GM10266 (cell line): ENCODE data around the gene MRPL58.
"Not testable (repeated sequence)": the region's sequence is repeated elsewhere in the genome, so short reads cannot be mapped to it uniquely, and the experiment has no call there.

Experiments
- DNase-seq: peaks from one replicate; pipeline ENCODE4 v3.0.0; 2012; ENCODE audit errors: extremely low spot score
- TF ChIP-seq, protein P1 (sequence below): IDR thresholded peaks from 2 replicates; pipeline ENCODE4 v1.5.1; 2012; ENCODE audit warnings: mild to moderate bottlenecking, low read depth; ENCODE audit not compliant: control insufficient read depth, insufficient read depth; ENCODE audit errors: missing control alignments

MRPL58 gene

GRCh38 chr17:75012346-75013091 is at the start of gene MRPL58:
TSS of gene MRPL58 (plus strand) at chr17:75012670. CDS start at chr17:75012687, 17 bp downstream.
- TF ChIP-seq, protein P1, sequence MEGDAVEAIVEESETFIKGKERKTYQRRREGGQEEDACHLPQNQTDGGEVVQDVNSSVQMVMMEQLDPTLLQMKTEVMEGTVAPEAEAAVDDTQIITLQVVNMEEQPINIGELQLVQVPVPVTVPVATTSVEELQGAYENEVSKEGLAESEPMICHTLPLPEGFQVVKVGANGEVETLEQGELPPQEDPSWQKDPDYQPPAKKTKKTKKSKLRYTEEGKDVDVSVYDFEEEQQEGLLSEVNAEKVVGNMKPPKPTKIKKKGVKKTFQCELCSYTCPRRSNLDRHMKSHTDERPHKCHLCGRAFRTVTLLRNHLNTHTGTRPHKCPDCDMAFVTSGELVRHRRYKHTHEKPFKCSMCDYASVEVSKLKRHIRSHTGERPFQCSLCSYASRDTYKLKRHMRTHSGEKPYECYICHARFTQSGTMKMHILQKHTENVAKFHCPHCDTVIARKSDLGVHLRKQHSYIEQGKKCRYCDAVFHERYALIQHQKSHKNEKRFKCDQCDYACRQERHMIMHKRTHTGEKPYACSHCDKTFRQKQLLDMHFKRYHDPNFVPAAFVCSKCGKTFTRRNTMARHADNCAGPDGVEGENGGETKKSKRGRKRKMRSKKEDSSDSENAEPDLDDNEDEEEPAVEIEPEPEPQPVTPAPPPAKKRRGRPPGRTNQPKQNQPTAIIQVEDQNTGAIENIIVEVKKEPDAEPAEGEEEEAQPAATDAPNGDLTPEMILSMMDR, result peak; percentile 31
- DNase-seq, result peak; percentile 93

DNA sequence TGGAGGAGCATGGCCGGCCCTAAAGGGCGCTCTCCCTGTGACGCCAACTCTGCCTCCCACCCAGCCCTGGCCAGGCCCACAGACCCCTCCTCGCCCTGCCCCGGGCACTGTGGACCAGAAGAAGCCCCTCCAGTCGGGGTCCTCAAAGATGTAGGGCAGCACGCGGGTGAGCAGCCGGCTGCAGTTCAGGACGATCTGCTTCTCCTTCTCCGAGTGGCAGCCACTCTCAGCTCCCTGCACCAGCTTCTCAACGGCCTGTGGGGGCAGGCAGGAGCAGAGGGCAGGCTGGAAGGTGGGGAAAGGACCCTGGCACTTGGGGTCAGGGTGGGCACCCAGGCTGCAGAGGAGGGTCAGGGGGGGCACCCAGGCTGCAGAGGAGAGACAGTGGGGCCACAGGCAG is 48.8 kb upstream of the MRPL58 start:
- TF ChIP-seq, protein P1, result no peak
- DNase-seq, result no peak

- TF ChIP-seq, protein P1, result no peak
- no peak for DNase-seq
These were observed 48.2 kb upstream of the MRPL58 start for GRCh38 chr17:74964246-74964761.

- TF ChIP-seq, protein P1, result no peak
- DNase-seq, result no peak
These were observed 47.4 kb upstream of the MRPL58 start for GRCh38 chr17:74964988-74965622.

DNA sequence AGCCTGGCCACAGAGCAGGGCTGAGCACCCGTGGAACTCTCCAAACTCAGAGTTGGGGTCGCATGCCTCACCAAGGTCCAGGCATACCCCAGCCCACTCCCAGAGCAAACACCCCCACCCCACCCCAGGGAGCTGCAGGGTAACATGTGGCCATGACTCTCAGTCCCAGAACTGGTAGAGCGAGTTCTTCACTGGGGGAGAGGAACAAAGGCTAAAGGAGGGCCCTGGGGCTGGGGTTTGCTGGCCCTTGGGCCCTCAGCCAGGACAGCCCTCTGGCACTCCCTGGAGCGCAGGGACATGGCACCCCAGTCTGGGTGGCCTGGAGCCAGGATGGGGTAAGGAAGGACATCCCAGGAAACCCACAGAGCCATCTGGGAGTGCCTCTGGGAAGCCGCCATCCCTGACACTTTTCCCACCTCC is 44.1 kb upstream of the MRPL58 start:
- TF ChIP-seq, protein P1, result no peak
- DNase-seq, result no peak

DNA sequence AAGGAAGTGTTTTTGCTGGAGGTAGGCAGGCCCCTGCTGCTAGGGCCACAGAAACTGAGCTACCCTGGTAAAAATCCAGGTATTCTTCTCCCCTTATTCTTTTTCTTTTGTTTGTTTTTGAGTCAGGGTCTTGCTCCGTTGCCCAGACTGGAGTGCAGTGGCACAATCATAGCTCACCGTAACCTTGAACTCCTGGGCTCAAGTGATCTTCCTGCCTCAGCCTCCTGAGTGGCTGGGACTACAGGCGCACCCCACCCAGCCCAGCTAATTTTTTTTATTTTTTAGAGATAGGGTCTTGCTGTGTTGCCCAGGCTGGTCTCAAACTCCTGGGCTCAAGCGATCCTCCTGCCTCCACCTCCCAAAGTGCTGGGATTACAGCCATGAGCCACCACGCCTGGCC is 43.0 kb upstream of the MRPL58 start:
- not testable (repeated sequence) for DNase-seq

DNA sequence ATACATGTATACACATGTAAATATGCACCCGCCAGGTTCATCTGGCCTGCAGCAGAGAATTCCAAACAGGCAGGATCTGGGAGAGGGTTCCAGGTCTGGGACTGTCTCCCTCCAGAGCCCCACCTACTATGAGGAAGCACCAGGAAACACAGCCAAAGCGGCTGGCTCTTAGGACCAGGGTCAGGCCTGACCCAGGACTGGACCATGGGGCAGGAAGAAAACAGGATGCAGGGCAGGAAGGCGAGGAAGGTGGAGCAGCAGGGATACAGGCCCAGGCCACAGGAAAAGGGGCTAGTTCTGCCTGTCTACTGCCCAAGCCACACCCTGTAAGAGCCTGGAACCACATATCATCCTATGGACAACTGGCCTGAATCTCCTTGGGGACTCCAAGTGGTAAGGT is 42.1 kb upstream of the MRPL58 start:
- DNase-seq, result no peak
- TF ChIP-seq, protein P1, result no peak
